Measurements from ENCODE around the gene ADGRG6.

Gene ADGRG6

DNA sequence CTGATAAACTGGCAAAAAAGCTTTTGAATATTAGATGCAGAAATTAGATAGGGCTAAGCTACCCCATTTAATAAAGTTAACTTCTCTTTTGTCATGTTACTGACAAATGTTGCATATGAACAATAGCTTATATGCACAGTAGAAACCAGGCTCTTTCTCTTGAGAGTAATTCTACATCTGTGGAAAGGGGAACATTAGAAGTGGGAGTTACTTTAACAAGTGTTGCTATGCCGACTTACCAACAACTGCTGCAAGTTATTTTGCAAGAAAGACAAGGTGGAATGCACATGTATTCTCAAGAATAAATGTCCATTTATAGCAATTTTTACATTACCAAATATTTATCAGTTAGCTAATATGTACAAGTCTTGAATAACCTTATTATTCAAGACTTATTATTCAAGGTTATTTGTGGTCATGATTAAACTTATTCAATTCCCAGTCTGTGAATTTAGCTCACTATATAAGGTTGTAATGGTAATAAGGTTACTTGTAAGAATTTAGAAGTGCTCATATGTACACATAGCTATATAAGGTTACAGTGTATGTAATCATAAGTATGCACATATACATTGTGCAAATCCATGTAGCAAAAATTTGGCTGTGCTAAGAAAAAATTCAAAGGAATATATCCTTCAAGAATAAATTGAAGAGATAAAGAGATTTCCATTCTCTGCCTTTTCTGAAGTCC lies 38.3 kb downstream of the ADGRG6 start:
- Histone ChIP-seq H3K9me3 (ENCODE audit: insufficient read depth, low read depth, low read length) (no peaks in the 10 kb centered on the region), H4K20me1 (ENCODE audit: insufficient read depth, low read length, poor library complexity, severe bottlenecking) (no peaks in the 10 kb centered on the region), H3K9me2 (replicated peaks; ENCODE audit: low read depth, low read length) (no peaks in the 10 kb centered on the region), H3K4me3 (ENCODE audit: low read length, poor library complexity, severe bottlenecking) (no peak overlapping the region), H3F3A (ENCODE audit: low read depth) (no peaks in the 10 kb centered on the region), H3K4me2 (ENCODE audit: low read depth, low read length, poor library complexity, severe bottlenecking) (no peak overlapping the region), H2AFZ (ENCODE audit: low read length) (no peak overlapping the region), H3K79me2 (ENCODE audit: insufficient read depth, low read length) (no peaks in the 10 kb centered on the region), H3K27me3 (ENCODE audit: insufficient read depth, low read length, poor library complexity, severe bottlenecking) (no peaks in the 10 kb centered on the region), H3K4me1 (ENCODE audit: insufficient read depth, low read length, poor library complexity, severe bottlenecking) (no peaks in the 10 kb centered on the region), H3K36me3 (ENCODE audit: insufficient read depth, low read length) (no peaks in the 10 kb centered on the region), H3K9ac (ENCODE audit: low read depth, low read length, poor library complexity, severe bottlenecking) (no peak overlapping the region)
- TF ChIP-seq EZH2phosphoT487 (IDR thresholded peaks at IDR 0.05; ENCODE audit: borderline replicate concordance), result no peak
- TF ChIP-seq, protein P1, sequence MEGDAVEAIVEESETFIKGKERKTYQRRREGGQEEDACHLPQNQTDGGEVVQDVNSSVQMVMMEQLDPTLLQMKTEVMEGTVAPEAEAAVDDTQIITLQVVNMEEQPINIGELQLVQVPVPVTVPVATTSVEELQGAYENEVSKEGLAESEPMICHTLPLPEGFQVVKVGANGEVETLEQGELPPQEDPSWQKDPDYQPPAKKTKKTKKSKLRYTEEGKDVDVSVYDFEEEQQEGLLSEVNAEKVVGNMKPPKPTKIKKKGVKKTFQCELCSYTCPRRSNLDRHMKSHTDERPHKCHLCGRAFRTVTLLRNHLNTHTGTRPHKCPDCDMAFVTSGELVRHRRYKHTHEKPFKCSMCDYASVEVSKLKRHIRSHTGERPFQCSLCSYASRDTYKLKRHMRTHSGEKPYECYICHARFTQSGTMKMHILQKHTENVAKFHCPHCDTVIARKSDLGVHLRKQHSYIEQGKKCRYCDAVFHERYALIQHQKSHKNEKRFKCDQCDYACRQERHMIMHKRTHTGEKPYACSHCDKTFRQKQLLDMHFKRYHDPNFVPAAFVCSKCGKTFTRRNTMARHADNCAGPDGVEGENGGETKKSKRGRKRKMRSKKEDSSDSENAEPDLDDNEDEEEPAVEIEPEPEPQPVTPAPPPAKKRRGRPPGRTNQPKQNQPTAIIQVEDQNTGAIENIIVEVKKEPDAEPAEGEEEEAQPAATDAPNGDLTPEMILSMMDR (conservative IDR thresholded peaks at IDR 0.05; ENCODE audit: low read length), result no peak

DNA sequence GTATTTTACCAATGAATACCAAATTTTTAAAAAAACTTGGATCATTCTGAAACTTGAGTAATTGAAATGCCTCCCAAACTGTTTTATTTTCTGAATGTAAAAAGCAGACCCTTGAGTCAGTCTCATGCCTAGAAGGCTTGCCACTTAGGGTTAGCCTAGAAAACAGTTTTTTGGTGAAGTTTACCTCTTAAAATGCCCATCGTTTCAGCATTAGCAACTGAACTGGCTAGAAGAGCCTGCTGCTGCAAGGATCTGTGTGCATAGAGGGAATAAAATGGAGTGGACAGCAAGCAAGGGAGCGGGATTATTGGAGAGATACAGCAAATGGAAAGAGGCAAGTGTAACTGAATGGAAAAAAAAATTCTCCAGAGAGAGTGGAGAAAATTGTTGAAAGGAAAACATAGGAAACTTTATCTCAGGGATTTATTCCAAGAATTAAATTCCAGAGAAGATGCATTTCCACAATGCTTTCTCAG lies 40.1 kb downstream of the ADGRG6 start:
- Histone ChIP-seq H3K79me2 (ENCODE audit: insufficient read depth, low read length) (no peaks in the 10 kb centered on the region), H3K9ac (ENCODE audit: low read depth, low read length, poor library complexity, severe bottlenecking) (no peak overlapping the region)
- TF ChIP-seq EZH2phosphoT487 (IDR thresholded peaks at IDR 0.05; ENCODE audit: borderline replicate concordance), result no peak
- TF ChIP-seq, protein P1 (conservative IDR thresholded peaks at IDR 0.05; ENCODE audit: low read length), result no peak

DNA sequence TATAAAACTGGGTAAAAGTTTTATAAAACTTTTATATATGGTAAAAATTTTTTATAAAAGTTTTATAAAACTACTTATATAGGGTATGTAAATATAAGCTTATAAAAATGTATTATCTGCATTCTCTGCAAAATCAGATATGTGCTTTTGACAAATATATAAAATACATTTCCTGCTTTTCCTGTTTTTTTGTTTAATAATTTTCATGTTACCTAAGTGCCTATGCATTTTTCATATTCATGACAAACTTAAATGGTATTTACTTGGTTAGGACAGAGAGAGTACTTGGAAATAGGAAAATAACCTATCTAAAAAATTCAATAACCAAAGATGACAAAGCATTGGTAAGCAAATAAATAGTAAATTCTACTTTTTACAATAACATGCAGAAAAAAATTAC lies 41.2 kb downstream of the ADGRG6 start:
- H4K20me1 ChIP-seq (ENCODE audit: insufficient read depth, low read length, poor library complexity, severe bottlenecking), result no peaks in the 10 kb centered on the region
- TF ChIP-seq EZH2phosphoT487 (IDR thresholded peaks at IDR 0.05; ENCODE audit: borderline replicate concordance), result no peak
- TF ChIP-seq, protein P1 (conservative IDR thresholded peaks at IDR 0.05; ENCODE audit: low read length), result no peak
- H3K36me3 ChIP-seq (ENCODE audit: insufficient read depth, low read length), result no peaks in the 10 kb centered on the region
- no peak overlapping the region for H3K4me3 ChIP-seq (ENCODE audit: low read length, poor library complexity, severe bottlenecking)
- no peaks in the 10 kb centered on the region for H3K79me2 ChIP-seq (ENCODE audit: insufficient read depth, low read length)
- H3F3A ChIP-seq (ENCODE audit: low read depth), result no peaks in the 10 kb centered on the region
- H3K9me3 ChIP-seq (ENCODE audit: insufficient read depth, low read depth, low read length), result no peaks in the 10 kb centered on the region
- no peak overlapping the region for H2AFZ ChIP-seq (ENCODE audit: low read length)
- H3K27me3 ChIP-seq (ENCODE audit: insufficient read depth, low read length, poor library complexity, severe bottlenecking), result no peaks in the 10 kb centered on the region
- no peaks in the 10 kb centered on the region for H3K4me1 ChIP-seq (ENCODE audit: insufficient read depth, low read length, poor library complexity, severe bottlenecking)
- no peak overlapping the region for H3K9ac ChIP-seq (ENCODE audit: low read depth, low read length, poor library complexity, severe bottlenecking)
- H3K4me2 ChIP-seq (ENCODE audit: low read depth, low read length, poor library complexity, severe bottlenecking), result no peak overlapping the region
- no peaks in the 10 kb centered on the region for H3K9me2 ChIP-seq (replicated peaks; ENCODE audit: low read depth, low read length)

More for the DNA sequence above, 40.1 kb downstream of the ADGRG6 start:
- H3K4me1 ChIP-seq (ENCODE audit: insufficient read depth, low read length, poor library complexity, severe bottlenecking), result no peaks in the 10 kb centered on the region
- no peak overlapping the region for H2AFZ ChIP-seq (ENCODE audit: low read length)
- no peaks in the 10 kb centered on the region for H4K20me1 ChIP-seq (ENCODE audit: insufficient read depth, low read length, poor library complexity, severe bottlenecking)
- no peak overlapping the region for H3K4me2 ChIP-seq (ENCODE audit: low read depth, low read length, poor library complexity, severe bottlenecking)
- H3K4me3 ChIP-seq (ENCODE audit: low read length, poor library complexity, severe bottlenecking), result no peak overlapping the region
- H3K9me3 ChIP-seq (ENCODE audit: insufficient read depth, low read depth, low read length), result no peaks in the 10 kb centered on the region
- H3K9me2 ChIP-seq (replicated peaks; ENCODE audit: low read depth, low read length), result no peaks in the 10 kb centered on the region
- no peaks in the 10 kb centered on the region for H3F3A ChIP-seq (ENCODE audit: low read depth)
- no peaks in the 10 kb centered on the region for H3K27me3 ChIP-seq (ENCODE audit: insufficient read depth, low read length, poor library complexity, severe bottlenecking)
- H3K36me3 ChIP-seq (ENCODE audit: insufficient read depth, low read length), result no peaks in the 10 kb centered on the region
